RKO (cell line): ENCODE data around the gene RDH13.
"Not testable (repeated sequence)": the region's sequence is repeated elsewhere in the genome, so short reads cannot be mapped to it uniquely, and the experiment has no call there.

Experiments
- DNase-seq: peaks from one replicate; pipeline ENCODE4 v3.0.0-alpha.2; 2016; ENCODE audit warnings: low spot score

RDH13 gene

GRCh38 chr19:55062735-55063491, at the start of gene RDH13:
RDH13 (minus strand) TSS chr19:55063148; CDS start chr19:55063032, 116 bp downstream.
- DNase-seq = peak; percentile 97

- DNase-seq = no peak
Observed at GRCh38 chr19:55112246-55112776, 49.4 kb upstream of the RDH13 start.

GRCh38 chr19:55111238-55111831, 48.4 kb upstream of the RDH13 start:
- no peak for DNase-seq

GRCh38 chr19:55109527-55110291, 46.8 kb upstream of the RDH13 start:
- no peak for DNase-seq

- DNase-seq = not testable (repeated sequence)
Observed at GRCh38 chr19:55107252-55107651, 44.3 kb upstream of the RDH13 start.

GRCh38 chr19:55106591-55106990, 43.6 kb upstream of the RDH13 start:
- no peak for DNase-seq

GRCh38 chr19:55105237-55105636, 42.3 kb upstream of the RDH13 start:
- DNase-seq = no peak

- no peak for DNase-seq
Observed at GRCh38 chr19:55103190-55103589, 40.2 kb upstream of the RDH13 start.

GRCh38 chr19:55101261-55101660, 38.3 kb upstream of the RDH13 start:
- no peak for DNase-seq

- DNase-seq = no peak
Observed at GRCh38 chr19:55099557-55100506, 36.9 kb upstream of the RDH13 start.

- no peak for DNase-seq
Observed at GRCh38 chr19:55098716-55099556, 36.0 kb upstream of the RDH13 start.

- DNase-seq = no peak
Observed at GRCh38 chr19:55097864-55098715, 35.1 kb upstream of the RDH13 start.

- DNase-seq = no peak
Observed at GRCh38 chr19:55096061-55096701, 33.2 kb upstream of the RDH13 start.

- peak; percentile 46 for DNase-seq
Observed at GRCh38 chr19:55095260-55096060, 32.5 kb upstream of the RDH13 start.

- DNase-seq = no peak
Observed at GRCh38 chr19:55094456-55095259, 31.7 kb upstream of the RDH13 start.

- DNase-seq = no peak
Observed at GRCh38 chr19:55092423-55093318, 29.7 kb upstream of the RDH13 start.
